KMS-11 (cell line): Measurements from ENCODE around the gene ZC3H7B.

ENCODE experiments used
- H2AFZ ChIP-seq: fragments of 200-600 bp; sonication (generic); 2 replicates; pipeline ENCODE4 v1.6.1; 2016; ENCODE audit warnings: antibody characterized with exemption, mixed run types, low read depth
- H3K27ac ChIP-seq: fragments of 200-600 bp; sonication (generic); 2 replicates; pipeline ENCODE4 v1.6.1; 2016; ENCODE audit warnings: mild to moderate bottlenecking, mixed run types
- H3K27me3 ChIP-seq: fragments of 200-600 bp; sonication (generic); 2 replicates; pipeline ENCODE4 v1.6.1; 2017; ENCODE audit warnings: mild to moderate bottlenecking, low read depth, mixed run types, moderate library complexity; ENCODE audit not compliant: insufficient read depth
- H3K36me3 ChIP-seq: fragments of 200-600 bp; sonication (generic); 2 replicates; pipeline ENCODE4 v1.6.1; 2017; ENCODE audit warnings: mild to moderate bottlenecking, mixed run types; ENCODE audit not compliant: insufficient read depth
- H3K4me1 ChIP-seq: fragments of 200-600 bp; sonication (generic); 2 replicates; pipeline ENCODE4 v1.6.1; 2016; ENCODE audit warnings: mild to moderate bottlenecking, low read depth, mixed run types; ENCODE audit not compliant: poor library complexity, severe bottlenecking
- H3K4me2 ChIP-seq: fragments of 200-600 bp; sonication (generic); 2 replicates; pipeline ENCODE4 v1.7.0; 2016; ENCODE audit warnings: mild to moderate bottlenecking, mixed run types
- H3K4me3 ChIP-seq: fragments of 200-600 bp; sonication (generic); IDR thresholded peaks from 2 replicates; pipeline ENCODE4 v1.6.1; 2017; ENCODE audit warnings: low read depth, low read length, mixed read lengths; ENCODE audit not compliant: insufficient read depth
- H3K79me2 ChIP-seq: fragments of 200-600 bp; sonication (generic); 2 replicates; pipeline ENCODE4 v1.6.1; 2016; ENCODE audit warnings: low read depth, mixed run types; ENCODE audit not compliant: insufficient read depth
- H3K9ac ChIP-seq: fragments of 200-600 bp; sonication (generic); 2 replicates; pipeline ENCODE4 v1.6.1; 2016; ENCODE audit warnings: mild to moderate bottlenecking, mixed run types
- H4K20me1 ChIP-seq: fragments of 200-600 bp; sonication (generic); 2 replicates; pipeline ENCODE4 v1.6.1; 2016; ENCODE audit warnings: mild to moderate bottlenecking, mixed run types; ENCODE audit not compliant: insufficient read depth
- CTCF ChIP-seq: fragments of 200-600 bp; sonication (generic); conservative IDR thresholded peaks from 2 replicates; pipeline ENCODE4 v1.6.1; 2017; ENCODE audit warnings: low read depth, mild to moderate bottlenecking, antibody characterized with exemption, low read length, moderate library complexity, mixed read lengths

ZC3H7B gene

GRCh38 chr22:41353862-41354575 is 52.7 kb downstream of the ZC3H7B start:
- Histone ChIP-seq H3K4me1 (no peaks in the 10 kb centered on the region), H3K36me3 (no peaks in the 10 kb centered on the region), H4K20me1 (no peaks in the 10 kb centered on the region), H3K79me2 (no peaks in the 10 kb centered on the region), H2AFZ (no peak overlapping the region), H3K4me2 (no peak overlapping the region), H3K4me3 (no peak overlapping the region), H3K27ac (no peak overlapping the region), H3K9ac (no peak overlapping the region), H3K27me3 (no peaks in the 10 kb centered on the region)
- TF ChIP-seq CTCF: no peak

DNA sequence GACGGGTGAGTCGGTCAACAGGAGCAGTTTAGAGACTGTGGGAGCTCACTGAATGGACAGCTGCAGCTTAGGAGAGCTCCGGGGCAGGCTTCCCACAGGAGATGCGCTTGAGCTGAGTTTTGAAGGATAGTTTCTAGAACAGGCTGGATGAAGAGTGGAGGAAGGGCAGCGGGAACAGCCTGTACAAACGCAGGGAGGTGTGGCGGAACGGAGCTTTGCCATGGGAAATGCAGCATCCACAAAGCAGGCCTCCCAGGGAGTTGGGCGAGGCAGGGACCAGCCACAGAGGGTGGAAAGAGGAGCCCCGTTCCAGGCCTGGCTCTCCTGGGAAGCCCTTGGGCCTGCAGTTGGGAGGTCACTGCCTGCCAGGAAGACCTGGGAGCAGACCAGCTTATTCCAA is 53.7 kb downstream of the ZC3H7B start:
- no peak overlapping the region for H3K9ac ChIP-seq
- no peak overlapping the region for H3K27ac ChIP-seq
- no peak overlapping the region for H2AFZ ChIP-seq
- H3K4me3 ChIP-seq: no peak overlapping the region
- H3K27me3 ChIP-seq: no peaks in the 10 kb centered on the region
- H3K79me2 ChIP-seq: no peaks in the 10 kb centered on the region
- no peaks in the 10 kb centered on the region for H3K36me3 ChIP-seq
- H3K4me1 ChIP-seq: no peaks in the 10 kb centered on the region
- H4K20me1 ChIP-seq: no peaks in the 10 kb centered on the region
- no peak for TF ChIP-seq CTCF
- H3K4me2 ChIP-seq: no peak overlapping the region

DNA sequence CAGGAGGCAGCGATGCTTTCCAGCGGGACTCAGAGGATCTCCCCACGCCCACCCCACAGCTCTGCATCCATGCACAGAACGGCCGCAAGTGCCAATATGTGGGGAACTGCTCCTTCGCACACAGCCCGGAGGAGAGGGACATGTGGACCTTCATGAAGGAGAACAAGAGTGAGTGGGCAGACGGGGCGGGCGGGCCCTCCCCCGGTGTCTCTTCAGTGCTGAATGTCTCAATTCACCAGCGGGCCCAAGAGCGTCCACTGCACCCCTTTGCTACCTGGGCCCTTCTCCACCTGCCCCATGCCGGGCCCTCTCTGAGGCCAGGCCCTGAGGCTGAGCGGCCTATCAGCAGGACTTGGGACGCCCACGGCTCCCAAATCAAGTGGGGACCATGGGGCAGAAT is 54.6 kb downstream of the ZC3H7B start:
- no peak for TF ChIP-seq CTCF
- H4K20me1 ChIP-seq: no peaks in the 10 kb centered on the region
- H3K4me2 ChIP-seq: no peak overlapping the region
- no peaks in the 10 kb centered on the region for H3K4me1 ChIP-seq
- no peaks in the 10 kb centered on the region for H3K36me3 ChIP-seq
- no peak overlapping the region for H2AFZ ChIP-seq
- no peak overlapping the region for H3K4me3 ChIP-seq
- H3K9ac ChIP-seq: no peak overlapping the region
- H3K79me2 ChIP-seq: no peaks in the 10 kb centered on the region
- H3K27me3 ChIP-seq: no peaks in the 10 kb centered on the region
- H3K27ac ChIP-seq: no peak overlapping the region

DNA sequence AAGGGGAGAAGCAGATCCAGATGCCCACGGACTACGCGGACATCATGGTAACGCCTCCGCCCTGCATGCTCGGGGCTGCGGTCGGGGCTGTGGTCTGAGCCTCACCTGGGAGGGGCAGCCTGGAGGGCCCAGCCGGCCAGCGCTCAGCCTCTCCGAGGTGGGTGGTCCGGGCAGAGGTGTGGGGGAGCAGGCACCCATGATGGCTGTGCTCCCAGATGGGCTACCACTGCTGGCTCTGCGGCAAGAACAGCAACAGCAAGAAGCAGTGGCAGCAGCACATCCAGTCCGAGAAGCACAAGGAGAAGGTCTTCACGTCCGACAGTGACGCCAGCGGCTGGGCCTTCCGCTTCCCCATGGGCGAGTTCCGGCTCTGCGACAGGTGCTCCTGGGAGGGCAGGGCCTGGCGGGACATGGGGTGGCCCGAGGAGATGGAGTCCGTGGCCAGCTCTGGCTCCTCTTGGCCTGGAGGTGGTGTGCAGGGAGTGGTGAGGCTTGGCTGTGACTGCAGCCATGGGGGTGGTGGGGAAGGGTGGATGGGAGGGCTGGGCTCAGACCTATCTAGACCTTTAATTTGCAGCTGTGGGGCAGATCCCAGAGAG is 55.2 kb downstream of the ZC3H7B start:
- Histone ChIP-seq H3K4me3 (no peak overlapping the region), H4K20me1 (no peaks in the 10 kb centered on the region), H3K9ac (no peak overlapping the region), H3K27me3 (no peaks in the 10 kb centered on the region), H3K4me1 (no peaks in the 10 kb centered on the region), H3K79me2 (no peaks in the 10 kb centered on the region), H3K27ac (no peak overlapping the region), H3K4me2 (no peak overlapping the region), H3K36me3 (no peaks in the 10 kb centered on the region), H2AFZ (no peak overlapping the region)
- TF ChIP-seq CTCF: no peak
